GM04503 (cell line): Measurements from ENCODE around the gene ATP2B3.

Experiments used
- DNase-seq: peaks from one replicate; pipeline ENCODE4 v3.0.0-alpha.2; 2012; ENCODE audit warnings: low read depth

The ATP2B3 gene

DNA sequence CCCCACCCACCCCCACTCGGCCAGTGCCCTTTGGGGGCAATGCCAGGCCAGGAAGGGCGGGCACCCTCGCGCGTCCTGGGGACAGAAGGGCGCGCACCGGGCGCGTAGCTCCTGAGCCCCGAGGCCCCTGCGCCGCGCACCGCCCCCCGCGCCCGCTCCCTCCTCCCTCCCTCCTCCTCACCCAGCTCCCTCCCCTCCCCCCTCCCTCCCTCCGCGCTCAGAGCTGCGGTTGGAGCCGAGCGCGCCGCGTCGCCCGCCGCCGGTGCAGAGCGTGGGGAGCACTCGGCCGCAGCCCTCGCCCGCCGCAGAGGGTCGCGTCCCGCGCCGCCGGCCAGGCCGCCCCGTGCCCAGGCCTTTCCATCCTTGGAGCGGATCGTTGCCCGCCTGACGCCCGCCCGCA, at the start of gene ATP2B3:
TSS of gene ATP2B3 (plus strand) at position 220 of the 400 bp plus-strand sequence. CDS start 18,606 bp downstream, outside the sequence.
- no peak for DNase-seq

DNA sequence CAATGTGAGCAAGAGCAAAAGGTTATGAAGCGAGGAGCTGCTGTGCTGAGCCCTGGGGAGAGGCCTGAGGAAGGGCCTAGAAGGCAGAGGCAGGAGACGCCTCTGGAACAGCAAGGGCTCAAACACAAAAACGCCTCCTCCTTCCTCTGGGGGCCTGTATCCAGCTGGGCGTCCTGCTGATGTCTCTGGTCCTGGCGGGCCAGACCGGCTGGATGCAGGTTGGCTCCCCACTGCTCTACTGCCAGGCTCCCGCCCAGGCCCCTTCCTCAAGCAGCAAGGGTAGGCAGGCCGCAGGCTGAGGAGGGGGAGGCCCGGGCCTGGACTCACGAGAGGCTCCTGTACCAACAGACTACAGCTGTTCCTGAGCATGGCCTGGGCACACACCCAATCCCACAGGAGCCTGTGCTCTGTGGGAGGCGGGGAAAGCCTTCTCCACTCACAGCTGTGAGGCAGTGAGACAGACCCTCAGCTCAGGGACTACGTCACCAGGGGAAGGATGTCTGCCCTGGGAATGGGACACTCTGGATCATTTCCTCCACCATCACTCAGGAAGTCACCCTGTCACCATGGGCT, 49.3 kb upstream of the ATP2B3 start:
- no peak for DNase-seq

DNA sequence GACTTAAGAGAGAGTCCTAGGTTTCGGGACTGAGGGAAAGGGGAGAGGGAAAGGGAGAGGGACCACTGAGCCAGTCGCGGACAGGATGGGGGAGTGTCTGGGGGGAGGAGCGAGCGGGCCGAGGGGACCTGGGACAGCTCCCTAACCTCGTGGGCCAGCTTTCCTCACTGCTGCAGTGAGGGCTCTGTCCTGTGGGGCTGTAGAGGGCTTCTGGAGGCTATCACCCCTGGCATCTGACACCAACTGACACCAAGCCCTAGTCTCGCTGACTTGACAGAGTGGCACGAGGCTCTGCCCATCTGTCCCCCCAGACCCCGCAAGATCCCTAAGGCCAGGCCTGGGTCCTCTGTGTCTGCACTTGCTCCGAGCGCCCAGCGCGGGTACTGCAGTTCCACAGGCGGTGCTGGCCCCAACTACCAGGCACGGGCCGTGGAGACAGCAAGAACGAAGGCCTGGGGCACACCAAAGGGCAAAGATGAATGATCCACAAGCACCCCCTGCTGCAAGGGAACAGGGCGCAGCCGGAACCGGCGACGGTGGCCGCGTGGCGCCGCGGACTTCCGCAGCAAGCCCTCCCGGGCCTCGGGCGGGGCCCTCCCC, 47.5 kb upstream of the ATP2B3 start:
- no peak for DNase-seq

DNA sequence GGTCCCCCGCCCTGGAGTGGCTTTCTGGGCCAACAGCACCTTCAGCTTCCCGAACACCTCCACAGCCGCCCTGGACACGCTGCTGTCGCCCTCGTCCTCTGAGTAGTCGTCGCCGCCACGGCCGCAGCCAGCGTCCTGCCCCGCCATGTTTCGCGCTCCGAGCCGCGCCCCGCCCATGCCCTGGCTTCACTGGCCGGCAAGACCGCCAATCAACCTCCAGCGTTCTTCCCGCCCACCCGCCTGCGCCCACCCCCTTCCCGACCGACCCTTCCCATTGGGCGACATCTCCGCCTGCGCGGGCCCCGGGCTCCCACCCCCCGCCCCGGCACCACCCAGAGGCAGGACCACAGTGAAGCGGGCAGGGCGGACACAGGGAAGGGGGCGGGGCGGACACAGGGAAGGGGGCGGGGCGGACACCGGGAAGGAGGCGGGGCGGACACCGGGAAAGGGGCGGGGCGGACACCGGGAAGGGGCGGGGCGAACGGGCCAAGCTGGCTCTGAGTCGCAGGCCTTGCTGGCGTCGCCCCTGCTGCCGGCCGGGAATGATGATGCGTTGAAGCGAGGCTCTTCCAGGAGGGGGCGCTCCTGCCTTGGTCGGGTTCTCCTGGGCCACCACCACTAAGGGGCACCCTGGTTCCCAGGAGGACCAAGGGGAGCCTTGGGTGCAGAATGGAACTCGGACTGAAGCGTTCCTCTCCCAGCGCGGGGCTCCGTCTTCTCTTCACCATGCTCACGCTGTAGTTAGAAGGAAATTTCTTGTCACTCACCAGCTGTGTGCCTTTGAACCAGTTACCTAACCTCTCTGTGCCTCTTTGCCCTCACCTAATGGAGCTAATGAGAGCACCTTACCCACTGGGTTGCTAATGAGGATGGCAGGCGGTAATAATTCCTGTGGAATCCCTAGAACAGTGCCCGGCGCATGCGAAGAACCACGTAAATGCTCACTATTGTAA, 46.8 kb upstream of the ATP2B3 start, which contains the start of gene HAUS7:
TSS of gene HAUS7 (minus strand) at position 166 of the 953 bp plus-strand sequence. CDS start at position 147, 19 bp downstream.
- DNase-seq: no peak

DNA sequence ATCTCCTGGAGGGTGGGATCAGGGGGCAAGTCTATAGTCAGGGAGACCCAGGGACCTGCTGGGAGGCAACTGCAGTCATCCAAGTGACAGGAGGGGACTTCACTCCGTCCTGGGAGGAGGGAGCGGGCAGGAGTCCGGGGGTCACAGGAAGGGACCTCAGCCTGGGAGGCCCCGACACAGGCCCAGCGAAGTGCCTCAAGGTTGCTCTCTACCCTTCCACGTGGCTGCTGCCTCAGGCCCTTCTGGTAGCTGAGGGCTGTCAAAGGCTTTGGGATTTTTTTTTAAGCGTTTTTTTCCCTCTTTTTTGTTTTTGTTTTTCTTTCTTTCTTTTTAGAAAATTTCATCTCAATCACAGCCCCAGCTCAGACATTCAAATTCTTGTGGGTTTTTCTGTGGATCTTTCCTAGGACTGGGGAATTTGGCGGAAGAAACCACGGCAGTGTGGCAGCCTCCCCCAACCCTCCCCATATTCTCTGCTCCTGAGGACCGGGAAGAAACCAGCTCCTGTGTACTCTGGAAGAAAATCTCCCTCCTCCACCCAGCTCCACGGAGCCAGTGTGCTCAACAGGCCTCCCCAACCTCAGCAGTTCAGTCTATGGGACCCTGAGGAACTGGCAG, 45.7 kb upstream of the ATP2B3 start:
- DNase-seq: no peak

DNA sequence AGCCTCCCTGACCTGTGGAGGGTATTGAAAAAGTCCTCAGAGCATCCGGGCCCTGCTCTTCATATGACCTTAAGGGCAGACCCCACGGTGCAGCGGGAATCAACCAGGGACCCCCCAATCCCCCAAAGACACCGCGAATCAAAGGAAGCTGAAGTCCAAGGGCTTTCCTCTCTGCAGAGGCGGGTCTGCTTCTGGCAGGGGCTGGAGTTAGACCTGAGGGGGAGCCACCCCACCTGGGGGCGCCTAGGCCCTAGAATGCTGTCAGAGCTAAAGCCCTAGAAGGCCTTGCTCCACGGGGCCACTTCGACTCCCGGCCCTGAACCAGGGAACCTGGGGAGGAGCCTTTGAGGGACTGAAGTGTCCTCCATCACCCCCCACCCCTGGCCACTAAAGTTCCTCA, 44.3 kb upstream of the ATP2B3 start:
- DNase-seq: no peak

DNA sequence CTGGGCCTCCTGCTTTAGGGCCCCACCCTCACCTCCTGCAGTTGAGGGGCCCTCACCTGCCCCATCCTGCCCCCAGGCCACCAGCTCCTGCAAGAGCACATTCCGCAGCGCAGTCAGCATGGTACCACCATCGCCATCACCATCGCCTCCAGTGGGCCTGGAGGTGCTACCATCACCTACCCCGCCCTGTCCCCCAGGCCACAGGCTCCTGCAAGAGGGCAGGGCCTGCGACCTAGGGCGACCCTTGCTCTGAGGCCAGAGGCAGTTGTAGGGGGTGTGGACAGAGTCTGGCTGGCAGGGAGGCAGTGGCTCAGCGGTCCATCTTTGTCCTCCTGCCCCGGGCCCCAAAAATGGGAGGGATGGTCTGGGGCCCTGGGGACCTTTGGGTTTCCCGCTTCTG, 43.2 kb upstream of the ATP2B3 start:
- DNase-seq: no peak

DNA sequence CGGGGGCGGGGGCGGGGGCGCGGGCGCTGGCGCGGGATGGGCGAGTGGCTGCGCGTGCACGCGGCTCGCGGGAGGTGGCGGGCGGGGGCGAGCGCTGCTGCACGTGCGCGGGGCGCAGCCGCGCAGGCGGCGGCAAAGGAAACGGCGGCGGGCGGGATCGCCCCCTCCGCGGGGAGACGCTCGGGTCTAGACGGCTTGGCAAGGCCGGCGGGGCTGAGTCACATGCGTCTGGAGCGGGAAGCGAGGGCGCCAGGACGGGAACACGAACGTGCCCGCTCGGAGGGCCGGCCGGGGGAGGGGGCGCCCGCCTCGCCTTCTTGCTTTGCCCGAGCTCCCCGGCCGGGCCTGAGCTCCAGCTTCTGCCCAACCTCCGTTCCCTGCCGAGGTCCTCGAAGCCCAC, 42.7 kb upstream of the ATP2B3 start:
- DNase-seq: no peak

DNA sequence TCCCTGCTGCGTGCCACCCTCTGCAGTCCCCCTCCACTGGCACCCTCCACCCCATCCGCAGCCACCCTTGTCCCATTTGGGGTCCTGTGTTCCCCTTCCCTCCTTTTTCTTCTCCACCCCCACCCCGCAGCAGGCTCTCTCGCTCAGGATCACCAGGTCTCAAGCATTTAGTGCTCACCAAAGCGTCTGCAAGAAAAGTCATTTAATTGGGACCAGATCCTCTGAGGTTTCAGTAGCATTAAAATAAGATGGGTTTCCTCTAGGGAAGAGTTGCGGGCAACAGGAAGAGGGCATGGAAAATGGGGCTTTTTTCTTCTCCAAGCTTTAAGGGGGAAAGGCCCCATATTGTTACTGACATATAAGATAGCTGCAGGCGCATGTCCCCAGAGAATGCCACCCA, 42.2 kb upstream of the ATP2B3 start:
- DNase-seq: no peak

DNA sequence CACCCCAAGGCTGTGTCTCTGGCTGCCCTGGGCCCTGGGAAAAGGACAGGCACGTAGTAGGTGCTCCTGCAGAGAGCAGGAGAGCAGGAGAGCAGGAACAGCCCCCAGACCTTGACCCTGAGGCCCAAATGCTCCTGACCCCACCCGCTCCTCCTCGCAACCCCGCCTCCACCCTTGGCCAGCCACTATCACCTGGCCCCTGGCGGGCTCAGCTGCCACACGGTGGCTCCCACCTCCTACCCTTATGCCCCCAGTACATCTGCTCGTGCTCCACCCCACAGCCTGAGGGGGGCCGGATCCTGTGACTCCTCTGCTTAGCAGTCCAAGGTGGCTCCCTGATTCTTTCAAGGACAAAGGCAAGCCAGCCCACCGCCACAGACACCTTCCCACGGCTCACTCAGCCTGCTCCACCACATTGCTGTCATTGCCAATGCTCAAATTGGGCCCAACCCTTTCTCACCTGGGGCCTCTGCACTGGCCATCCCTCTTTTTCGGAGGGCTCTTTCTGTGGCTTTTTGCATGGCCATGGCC, 41.6 kb upstream of the ATP2B3 start:
- DNase-seq: no peak

DNA sequence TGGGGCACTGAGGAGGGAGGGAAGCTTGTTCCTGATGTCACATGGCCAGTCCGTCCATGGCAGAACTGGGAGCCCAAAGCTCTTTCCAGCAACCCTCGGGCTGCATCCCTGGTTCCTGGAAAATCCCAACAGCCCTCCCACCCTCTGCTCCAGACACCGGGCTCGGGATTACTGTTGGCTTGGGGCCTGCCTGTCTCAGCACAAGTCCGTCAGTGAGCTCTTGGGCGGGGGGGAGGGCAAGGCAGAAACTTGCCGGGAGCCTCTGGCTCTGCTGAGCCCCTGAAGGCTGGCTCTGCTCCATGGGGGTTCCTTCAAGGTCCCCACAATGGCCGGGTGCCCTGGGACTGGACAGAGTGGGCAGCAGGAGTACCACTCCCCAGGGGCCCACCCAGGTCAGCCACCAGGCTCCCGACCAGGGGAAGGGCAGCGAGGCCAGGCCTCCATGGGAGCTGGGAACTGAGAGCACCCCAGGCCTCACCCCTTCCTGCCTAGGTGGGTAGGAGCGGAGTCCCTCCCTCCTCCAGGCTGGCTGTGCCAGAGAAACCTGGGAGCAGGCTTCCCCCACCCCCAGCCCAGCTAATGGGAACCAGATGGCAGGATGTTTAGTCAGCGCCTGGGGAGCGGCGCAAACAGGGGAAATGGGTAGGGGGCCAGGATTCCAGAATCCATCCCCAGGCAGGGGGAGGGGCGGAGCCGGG, 40.6 kb upstream of the ATP2B3 start:
- DNase-seq: no peak

DNA sequence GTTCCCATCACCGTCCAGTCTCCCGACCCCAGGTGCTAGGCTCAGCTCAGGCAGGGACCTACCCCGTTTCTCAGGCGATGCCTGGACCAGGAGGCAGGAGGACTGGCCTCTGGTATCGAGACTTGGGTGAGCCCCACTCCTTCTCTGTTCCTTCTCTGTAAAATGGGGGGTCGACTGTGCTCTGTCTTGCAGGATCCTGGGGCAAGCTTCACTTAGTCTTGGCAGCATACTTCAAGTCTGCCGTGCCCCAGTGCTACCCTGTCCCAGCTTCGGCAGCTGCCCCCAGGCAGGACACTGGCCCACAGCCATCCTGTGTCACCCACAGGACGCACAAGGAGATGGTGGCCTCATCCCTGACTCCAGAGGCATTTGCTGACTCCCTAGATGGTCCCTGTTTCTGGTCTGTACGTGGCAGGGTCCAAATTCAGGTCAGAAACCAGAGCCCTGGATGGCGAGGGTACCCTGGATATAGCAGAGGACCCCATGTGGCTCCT, 40.0 kb upstream of the ATP2B3 start:
- no peak for DNase-seq

DNA sequence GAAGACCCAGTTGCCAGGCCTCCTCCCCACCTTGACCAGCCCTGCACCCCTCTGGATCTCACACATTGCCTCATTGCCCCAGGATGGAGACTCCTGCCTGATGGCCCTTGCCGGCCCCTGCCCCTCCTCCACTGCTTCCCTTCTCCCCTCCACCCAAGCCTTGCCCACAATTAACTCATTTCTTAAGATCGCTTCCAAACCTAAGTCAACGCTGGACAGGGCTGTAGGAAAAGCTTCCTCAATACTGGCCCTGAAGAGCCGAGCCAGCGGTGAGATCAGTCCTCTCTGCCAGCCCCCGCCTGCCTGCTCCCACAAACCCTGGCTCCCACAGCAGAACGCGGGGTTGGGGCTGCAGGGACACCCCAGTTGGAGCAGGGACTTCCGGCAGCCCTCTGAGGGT, 39.5 kb upstream of the ATP2B3 start:
- no peak for DNase-seq

DNA sequence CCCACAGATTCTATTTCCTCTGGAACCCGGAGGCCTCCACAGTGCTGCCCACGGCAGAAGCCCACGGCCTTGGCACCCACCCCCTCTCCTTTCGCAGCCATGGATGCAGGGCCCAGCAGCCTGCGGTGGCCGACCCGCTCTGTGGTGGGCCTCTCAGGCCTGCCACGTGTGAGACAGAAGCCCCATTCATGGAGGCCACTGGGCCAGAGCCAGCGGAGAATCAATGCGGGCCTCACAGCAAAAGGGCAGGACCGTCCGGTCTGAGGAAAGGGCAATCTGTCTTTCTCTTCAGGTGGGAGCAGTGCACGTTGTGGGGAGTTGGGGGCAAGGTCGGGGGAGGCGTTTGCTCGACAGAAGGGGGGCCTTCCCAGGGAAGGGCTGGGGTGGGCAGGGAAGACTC, 38.7 kb upstream of the ATP2B3 start:
- no peak for DNase-seq

DNA sequence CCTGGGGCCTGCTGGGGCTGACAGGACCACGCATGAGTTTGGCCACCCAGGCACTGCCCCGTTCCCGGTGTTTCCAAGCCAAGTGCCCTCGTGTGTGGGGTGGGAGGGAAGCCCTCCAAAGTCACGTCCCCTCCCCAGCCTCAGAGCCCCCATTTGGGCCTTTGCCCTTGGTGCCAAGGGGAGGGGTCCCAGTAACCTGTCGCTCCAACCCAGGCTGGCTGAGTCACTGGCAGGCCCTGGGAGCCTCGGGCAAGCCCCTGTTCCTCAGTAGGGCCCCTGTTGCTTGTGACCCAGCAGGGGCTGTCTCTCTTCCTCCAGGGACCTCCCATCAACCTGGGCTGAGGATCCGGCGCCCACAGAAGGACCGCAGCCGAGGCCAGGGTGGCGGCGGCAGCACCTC, 36.4 kb upstream of the ATP2B3 start:
- no peak for DNase-seq

DNA sequence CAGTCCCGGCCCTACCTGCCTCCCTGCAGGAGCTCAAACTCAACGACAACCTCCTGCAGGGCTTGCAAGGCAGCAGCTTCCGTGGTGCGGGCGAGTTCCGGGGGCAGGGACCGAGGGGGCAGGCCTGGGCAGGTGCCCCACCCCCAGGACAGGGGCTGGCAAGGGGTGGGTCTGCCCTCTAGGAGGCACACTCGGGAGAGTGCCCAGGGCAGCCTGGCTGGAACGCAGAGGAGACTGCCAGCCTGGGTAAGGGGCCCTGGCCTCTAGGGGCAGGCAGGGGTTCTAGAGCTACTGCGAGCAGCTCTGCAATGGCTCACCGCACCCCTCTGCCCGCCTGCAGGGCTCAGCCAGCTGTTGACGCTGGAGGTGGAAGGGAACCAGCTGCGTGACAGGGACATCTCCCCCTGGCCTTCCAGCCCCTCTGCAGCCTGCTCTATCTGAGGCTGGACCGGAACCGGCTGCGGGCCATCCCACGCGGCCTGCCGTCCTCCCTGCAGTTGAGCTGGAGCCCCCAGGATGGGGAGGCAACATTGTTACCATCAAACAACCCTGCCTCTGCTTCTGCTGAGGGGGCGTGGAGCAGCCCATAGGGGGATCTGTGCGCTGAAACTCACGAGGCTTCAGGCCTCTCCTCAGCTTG, 34.9 kb upstream of the ATP2B3 start:
- DNase-seq: no peak

DNA sequence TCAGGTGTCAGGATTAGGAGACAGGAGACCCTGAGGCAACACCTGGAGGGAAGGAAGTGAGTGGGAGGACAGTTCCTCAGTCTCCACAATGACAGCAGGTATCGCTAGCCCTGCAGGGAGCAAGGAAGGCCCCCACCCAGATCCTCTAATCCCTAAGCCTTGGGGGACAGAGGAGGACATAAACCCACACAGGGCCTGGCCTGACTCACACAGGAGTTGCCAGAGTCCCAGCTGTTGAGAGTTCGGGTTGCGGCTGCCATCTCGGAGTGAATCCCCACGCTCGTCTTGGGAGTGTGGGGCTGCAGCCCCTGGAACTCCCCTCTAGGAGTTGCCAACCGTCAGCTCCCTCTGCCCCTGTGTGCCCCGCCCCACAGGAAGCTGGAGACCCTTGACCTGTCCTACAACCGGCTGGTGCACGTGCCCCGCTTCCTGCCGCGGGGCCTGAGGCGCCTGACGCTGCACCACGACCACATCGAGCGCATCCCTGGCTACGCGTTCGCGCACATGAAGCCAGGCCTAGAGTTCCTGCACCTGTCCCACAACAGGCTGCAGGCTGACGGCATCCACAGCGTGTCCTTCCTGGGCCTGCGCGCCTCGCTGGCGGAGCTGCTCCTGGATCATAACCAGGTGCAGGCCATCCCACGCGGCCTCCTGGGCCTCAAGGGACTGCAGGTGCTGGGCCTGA, 31.9 kb upstream of the ATP2B3 start:
- no peak for DNase-seq

DNA sequence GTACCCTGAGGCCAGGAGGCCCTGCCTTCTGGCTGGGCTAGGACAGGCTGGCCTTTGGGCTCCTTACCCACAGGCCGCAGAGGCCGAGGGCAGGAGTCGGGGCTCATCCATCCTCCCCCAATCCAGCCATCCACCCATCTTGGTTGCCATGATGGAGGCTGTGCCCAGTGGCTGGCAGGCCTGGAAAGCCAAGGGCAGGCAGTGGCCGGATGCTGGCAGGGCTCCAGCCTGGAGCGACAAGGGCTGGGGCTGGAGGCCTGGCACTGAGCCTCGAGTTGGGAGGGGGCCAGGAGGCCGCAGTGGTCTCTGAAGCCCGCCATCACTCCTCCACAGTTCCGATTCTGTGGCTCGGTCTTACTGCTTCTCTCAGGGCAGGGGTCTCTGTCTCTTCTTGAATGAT, 31.3 kb upstream of the ATP2B3 start:
- no peak for DNase-seq

DNA sequence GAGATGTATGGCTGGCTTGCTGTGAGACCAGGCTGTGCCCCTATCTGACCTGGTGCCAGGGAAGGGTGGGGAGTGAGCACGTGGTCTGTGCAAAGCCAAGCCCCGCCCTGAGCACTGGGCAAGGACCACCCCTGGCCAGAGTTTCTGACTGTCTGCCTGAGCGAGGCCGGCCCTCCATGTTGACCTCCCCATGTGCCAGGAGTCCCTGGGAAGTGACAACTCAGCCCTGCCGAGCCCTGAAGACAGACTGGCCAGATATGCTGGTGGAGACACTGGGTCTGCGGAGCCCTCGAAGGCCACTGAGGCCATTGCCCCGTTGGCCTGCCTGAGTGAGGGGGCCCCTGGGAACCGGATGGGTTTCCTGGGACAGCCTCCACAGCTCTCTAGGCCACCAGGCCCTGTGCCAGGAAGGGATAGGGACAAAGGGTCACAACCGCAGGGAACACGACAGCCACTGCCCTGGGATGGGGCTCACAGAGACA, 29.8 kb upstream of the ATP2B3 start:
- DNase-seq: no peak

DNA sequence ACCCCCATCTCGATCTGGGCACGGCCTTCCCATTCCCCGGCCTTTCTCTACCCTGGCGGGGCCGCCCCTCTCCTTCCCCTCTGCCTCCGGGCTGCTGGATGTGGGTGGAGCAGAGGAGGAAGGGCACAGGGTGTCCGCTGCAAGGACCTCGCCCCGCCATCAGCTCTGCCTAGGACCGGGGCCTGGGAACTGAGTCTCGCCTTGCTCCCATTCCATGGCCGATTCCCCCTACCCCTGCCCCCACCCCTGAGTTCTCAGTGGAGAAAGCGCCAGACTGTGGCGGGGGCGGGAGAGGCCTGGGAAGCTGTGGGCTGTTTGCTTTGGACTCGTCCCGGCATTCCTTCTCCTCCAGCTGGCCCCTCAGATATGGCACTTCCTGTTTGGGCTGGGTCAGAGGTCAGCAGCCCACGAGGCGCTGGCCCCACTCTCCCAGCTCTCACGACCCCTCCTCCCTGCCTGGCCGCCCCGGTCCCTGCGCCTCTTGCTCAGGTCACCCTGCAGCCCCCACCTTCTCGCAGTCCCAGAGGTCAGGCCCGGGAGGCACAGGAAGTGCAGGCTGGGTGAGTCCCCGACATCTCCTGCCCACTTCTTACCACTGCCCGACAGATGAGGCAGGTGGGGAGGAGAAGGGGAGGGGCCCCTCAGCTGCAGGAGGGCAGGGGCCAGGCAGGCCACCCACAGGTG, 29.1 kb upstream of the ATP2B3 start:
- no peak for DNase-seq
